A673 (cell line): ENCODE results near the gene CDR2L.

Source experiments
- EZH2 ChIP-seq: fragments of 200-600 bp; sonication (generic); IDR thresholded peaks from 2 replicates; pipeline ENCODE4 v1.6.1; 2017; ENCODE audit warnings: borderline replicate concordance, low read depth, mild to moderate bottlenecking, mixed read lengths, antibody characterized with exemption, low read length; ENCODE audit not compliant: poor library complexity, severe bottlenecking
- TF ChIP-seq, protein P1 (sequence below): fragments of 300-800, 200-600 bp; sonication (generic); conservative IDR thresholded peaks from 2 replicates; pipeline ENCODE4 v1.5.1; 2017; ENCODE audit warnings: low read depth, mild to moderate bottlenecking, antibody characterized with exemption, low read length, moderate library complexity, mixed read lengths

- TF ChIP-seq, protein P1, sequence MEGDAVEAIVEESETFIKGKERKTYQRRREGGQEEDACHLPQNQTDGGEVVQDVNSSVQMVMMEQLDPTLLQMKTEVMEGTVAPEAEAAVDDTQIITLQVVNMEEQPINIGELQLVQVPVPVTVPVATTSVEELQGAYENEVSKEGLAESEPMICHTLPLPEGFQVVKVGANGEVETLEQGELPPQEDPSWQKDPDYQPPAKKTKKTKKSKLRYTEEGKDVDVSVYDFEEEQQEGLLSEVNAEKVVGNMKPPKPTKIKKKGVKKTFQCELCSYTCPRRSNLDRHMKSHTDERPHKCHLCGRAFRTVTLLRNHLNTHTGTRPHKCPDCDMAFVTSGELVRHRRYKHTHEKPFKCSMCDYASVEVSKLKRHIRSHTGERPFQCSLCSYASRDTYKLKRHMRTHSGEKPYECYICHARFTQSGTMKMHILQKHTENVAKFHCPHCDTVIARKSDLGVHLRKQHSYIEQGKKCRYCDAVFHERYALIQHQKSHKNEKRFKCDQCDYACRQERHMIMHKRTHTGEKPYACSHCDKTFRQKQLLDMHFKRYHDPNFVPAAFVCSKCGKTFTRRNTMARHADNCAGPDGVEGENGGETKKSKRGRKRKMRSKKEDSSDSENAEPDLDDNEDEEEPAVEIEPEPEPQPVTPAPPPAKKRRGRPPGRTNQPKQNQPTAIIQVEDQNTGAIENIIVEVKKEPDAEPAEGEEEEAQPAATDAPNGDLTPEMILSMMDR = no peak
- no peak for TF ChIP-seq EZH2
Observed at GRCh38 chr17:74941128-74941725, 46.2 kb upstream of the CDR2L start.
